ENCODE measurements around the gene ZNF688.
"Not testable (repeated sequence)": the region's sequence is repeated elsewhere in the genome, so short reads cannot be mapped to it uniquely, and the experiment has no call there.

Gene ZNF688

GRCh38 chr16:30532285-30533145, 39.0 kb downstream of the ZNF688 start:
- DNase-seq, result no peak

- no peak for DNase-seq
Observed at GRCh38 chr16:30530163-30531037, 41.1 kb downstream of the ZNF688 start.

- DNase-seq, result no peak
Observed at GRCh38 chr16:30528799-30529457, 42.6 kb downstream of the ZNF688 start.

GRCh38 chr16:30527635-30528178, 43.8 kb downstream of the ZNF688 start:
- no peak for DNase-seq

- peak; percentile 98 for DNase-seq
Observed at GRCh38 chr16:30526823-30527634, 44.5 kb downstream of the ZNF688 start.

- no peak for DNase-seq
Observed at GRCh38 chr16:30526137-30526822, 45.2 kb downstream of the ZNF688 start, which contains the start of gene ZNF768. Gene ZNF768, minus strand, starts transcription at chr16:30526566. Its CDS starts 153 bp downstream, at chr16:30526413.

- no peak for DNase-seq
Observed at GRCh38 chr16:30525844-30526136, 45.7 kb downstream of the ZNF688 start.

GRCh38 chr16:30524575-30525568, 46.6 kb downstream of the ZNF688 start:
- DNase-seq, result no peak

- no peak for DNase-seq
Observed at GRCh38 chr16:30523768-30524574, 47.5 kb downstream of the ZNF688 start.

- not testable (repeated sequence) for DNase-seq
Observed at GRCh38 chr16:30522702-30523463, 48.6 kb downstream of the ZNF688 start.

GRCh38 chr16:30521873-30522641, 49.5 kb downstream of the ZNF688 start:
- no peak for DNase-seq

- DNase-seq, result no peak
Observed at GRCh38 chr16:30521476-30521872, 50.0 kb downstream of the ZNF688 start.
